Measurements from ENCODE around the gene MBP.
"Not testable (repeated sequence)": the region's sequence is repeated elsewhere in the genome, so short reads cannot be mapped to it uniquely, and the experiment has no call there.

Gene MBP

DNA sequence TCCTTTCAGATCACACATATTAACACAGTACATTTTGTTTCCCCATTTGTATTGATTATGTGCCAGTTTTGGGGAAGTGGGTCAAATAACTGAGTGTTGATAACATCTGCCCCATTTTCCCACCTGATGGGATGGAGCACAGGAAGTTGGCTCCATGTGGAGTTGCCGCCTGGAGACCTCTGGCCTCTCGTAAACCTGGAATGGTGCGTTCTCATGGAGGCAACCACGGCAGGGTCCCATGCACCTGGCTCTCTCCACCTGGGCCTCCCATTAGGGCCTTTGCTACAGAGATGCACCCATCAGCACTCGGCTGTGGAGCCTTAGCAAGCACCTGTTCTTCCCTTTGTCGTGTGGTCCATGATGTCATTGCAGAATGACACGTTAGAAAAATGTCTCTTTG is 130.6 kb downstream of the MBP start:
- DNase-seq, result no peak

DNA sequence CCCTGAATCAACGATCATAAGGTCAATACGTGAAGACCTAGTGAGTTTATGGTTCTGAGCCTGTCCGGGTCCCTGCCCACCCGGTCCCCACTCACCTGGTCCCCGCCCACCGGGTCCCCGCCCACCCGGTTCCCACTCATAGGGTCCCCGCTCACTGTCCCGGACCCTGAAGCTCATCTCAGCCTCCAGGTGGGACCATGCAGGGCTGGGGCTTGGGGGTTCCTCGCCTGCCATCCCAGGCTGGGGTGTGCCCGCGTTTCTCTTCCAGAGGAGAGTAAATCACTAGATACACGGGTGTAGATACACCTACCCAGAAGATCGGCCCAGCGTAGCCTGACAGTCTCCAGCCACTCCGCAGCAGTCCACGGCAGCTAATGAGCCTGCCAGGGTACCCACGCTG is 131.5 kb downstream of the MBP start:
- DNase-seq, result no peak

DNA sequence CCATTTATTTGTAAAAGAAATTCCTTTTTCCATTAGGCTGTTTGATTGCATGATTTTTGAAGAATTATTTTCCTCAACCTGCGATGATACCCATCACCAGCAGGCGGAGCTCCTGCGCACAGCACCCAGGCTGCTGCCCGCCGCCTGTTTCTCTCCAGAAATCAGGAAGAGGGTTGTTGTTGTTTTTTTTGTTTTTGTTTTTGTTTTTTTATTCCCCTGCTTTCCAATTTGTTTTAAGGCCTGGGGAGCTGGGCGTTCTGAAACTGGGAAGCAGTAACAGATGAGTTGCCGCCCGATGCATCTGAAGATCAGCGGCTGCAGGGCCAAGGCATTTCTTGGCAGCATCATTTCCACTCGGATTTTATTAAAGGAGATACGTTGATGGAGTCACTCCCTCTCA is 132.1 kb downstream of the MBP start:
- DNase-seq, result peak in 1 of 2 experiments; percentile 19

DNA sequence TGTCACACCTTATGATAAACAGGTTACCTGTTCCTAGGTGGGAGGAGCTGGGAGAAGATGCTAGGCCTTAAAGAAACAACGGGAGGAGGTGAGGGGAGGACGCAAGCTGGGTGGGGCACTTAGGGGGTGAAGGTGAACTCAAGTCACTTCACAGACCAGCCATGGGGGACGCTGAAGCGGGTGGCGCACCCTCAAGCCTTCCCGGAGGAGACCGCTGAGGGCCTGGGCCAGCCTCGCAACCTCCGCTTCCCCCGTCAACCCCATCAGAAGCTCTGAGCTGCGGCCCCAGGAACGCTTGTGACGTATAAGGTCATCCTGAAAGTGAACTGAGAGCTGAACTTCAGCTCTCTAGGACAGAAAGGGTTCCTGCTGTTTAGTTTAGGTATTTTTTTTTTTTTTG is 133.5 kb downstream of the MBP start:
- no peak for DNase-seq

DNA sequence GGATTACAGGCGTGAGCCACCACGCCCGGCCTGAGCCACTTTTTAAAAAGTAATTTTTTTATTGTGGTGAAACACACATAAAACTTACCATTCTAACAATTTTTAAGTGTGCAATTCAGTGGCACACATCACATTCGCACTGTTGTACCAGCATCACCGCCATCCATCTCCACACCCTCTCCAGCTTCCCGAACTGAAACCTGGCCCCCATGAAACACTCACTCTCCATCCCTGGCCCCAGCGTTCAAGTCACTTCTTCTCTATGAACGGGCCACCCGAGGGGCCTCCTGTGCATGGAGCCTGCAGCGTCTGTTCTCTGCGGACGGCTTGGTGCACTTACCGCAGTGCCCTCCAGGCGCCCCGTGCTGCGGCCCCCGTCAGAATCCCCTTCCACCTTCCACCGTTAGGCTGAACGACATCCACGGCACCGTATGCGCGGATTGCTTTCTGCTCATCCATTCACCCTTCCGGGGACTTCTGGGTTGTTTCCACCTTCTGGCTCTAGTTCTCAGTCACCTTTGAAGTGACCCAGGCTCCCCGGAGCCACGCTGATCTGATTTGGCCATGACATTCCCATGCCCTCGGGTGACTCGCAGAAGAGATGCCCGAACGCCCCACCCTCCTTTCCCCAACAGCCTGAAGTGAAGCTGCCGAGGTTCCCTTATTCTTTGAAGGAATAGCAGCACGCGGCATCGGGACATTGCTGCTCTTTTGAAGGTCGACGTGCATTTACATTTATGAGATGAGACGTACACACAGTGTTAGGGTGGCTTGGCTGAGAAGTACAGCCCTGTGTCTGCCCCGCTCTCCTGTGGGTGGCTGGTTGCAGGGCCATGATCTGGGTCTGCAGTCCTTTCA is 134.4 kb downstream of the MBP start:
- no peak for DNase-seq

DNA sequence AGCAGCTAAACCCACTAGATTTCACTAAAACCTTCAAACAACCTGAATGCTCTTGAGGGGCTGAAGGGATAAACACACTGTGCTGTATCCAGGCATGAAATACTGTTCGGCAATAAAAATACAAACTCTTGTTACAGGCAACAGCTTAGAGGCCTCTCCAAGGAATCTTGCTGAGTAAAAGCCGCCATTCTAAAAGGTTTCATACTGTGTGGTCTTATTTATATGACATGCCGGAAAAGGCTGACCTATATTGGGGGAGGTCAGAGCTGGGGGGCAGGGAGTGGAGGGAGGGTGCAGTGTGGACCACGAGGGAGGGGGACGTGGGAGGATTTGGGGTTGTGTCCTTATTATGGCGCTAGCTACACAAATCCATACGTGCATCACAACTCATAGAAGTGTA is 136.2 kb downstream of the MBP start:
- no peak for DNase-seq

DNA sequence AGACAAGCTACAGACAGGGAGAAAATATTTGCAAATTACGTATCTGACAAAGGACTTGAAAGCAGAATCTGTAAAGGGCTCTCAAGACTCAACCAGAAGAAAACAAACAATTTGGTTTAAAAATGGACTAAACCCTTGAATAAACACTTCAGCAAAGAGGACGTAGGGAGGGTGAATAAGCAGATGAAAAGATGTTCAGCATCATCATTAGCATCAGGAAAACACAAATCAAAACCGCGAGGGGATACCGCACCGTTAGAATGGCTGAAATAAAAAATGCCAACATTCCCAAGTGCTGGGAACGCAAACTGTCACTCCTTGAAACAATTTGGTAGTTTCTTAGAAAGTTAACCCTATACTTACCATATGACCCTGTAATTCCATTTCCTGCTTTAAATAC is 136.7 kb downstream of the MBP start:
- no peak for DNase-seq

DNA sequence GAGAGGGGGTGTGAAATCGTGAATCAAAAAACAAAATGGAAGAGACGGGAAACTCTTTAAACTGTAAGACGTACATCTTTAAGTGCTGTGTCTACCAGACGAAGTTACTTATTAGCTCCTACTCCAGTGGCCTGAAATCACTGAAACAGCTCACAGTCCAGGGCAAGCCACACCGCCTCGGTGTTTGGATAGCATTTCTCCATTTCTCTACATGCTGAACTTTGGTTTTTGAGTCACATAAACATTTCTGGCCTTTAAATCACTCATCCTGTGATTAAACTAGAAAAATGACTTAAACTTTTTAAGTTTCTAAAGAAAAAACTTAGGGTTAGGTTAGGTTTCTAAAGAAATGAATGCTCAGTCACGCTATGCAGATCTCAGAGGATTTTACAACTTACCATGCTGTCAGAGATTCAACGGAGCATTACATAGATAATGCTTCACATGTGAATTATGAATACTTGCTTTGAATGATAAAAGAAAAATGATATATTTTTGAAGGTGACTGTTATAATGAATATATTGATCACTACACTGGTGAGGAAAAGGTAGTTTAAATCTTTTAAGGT is 138.4 kb downstream of the MBP start:
- DNase-seq, result no peak

DNA sequence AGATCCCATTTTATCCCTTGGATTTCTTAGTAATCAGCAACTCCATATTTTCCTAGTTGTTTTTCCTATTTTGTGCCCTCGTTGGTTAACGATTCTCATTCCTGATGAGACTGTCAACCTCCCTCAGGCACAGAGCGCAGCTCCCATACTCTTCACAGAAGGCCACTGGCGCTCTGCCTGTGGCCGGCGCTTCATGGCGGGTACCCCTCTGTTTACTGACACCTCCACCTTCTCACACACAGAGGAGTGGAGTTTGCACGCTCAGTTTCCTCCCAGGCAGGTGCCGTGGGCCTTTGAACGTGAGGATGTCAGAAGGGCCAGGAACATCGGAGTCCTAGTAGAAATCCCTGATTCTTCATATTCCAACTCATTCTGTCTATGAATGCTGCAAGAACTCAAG is 139.0 kb downstream of the MBP start:
- DNase-seq, result no peak

DNA sequence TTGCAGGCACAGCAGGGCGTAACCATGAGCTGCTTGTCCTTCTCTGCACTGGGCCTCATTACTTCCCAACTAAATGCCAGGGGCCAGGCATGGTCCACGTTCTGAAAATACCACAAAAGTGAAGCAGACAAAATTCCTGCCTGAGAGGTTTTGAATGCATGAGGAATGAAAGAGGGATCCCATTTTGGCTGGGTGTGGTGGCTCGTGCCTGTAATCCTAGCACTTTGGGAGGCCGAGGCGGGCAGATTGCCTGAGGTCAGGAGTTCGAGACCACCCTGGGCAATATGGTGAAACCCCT is 139.5 kb downstream of the MBP start:
- DNase-seq, result no peak

DNA sequence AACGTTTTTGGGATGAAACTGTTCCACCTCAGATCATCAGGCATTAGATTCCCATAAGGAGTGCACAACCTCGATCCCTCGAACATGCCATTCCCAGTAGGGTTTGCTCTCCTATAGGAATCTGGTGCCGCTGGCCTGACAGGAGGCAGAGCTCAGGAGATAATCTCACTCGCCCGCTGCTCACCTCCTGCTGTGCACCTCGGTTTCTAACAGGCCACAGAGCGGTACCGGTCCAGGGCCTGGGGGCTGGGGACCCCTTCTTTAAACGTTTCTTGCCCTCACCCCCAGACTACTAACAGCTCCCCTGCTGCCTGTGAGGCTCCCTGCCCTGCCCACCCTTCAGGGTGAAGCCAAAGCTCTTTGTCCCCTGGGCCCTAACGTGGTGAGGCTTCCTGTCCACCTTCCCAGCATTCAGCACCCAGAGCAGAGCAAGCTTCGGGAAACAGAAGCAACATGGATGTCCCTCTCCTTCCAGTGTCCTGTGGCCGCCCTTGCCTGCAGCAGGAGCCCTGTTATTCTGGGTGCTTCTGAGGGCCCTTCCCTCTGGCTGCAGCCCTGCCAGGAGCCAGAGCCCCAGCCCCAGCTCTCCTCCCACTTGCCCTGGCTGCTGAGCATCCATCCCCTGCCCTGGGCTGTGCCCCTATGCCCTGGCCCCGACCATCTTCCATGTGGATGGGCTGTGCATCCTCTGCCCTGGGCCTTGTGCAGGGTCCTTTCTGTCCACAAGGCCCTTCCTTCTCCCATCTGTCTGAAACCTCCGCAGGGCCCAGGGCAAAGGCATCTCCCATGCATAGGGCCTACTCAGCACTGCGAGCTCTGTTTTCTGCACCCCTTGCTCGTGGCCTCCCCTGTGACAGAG is 140.1 kb downstream of the MBP start:
- no peak for DNase-seq

DNA sequence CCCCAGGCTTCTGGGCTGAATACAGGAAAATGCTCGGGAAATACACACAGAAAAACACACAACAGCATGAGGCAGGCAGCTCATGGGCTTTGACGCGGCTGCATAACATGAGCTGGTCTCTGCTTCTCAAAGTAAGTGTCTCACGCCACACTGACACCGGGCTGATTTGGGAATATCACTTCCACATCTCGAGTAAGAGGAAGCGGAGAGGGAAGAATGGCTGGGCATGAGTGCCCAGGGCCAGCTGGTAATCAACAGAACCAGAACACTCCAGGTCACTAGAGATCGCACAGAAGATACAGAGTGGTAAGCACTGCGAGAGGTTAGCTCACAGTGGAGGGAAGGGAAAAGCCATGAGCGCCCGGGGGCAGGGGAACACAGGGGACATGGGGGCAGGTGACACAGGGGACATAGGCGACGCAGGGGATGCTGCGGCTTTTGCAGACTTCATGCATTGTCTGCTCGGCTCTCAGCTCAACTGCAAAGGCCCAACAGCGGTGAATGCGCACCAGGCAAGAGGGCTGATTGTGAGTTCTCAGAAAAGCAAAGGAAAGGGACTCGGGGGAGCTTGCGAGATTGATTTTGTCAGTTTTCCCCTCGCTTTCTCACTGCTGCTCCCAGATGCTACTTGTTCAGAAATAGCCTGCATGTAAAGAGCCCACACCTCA is 141.4 kb downstream of the MBP start:
- no peak for DNase-seq

DNA sequence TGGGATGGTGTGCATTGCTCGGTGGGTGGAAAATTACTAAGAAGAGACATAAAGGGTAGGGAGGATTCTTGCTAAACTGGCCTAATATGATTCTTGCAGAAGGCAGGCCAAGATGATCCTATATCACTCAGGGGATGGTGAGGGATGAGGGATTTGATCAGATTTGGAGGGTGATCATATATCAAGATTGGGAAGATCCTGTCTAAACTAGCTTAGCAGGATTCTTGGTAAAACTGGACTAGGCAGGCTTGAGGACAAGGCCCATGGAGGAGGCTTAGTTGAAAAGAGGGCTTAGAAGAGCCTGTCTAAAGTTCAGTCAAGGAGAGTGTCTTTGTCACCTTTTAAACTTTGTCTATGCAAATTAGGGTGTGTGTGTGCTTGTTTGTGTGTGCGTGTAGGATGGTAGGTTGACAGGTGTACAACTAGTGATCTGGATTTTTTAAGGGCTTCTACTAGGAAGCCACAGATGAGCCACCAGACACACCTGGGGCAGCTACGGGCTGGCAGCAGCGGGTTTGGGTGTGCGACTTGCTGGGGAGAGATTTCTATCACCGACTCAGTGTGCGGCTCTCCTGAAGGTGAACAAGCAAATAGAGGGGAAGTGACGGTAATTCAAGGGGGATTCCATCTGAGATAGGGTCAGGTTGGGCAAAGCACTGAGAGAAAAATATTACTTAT is 142.1 kb downstream of the MBP start:
- not testable (repeated sequence) for DNase-seq

DNA sequence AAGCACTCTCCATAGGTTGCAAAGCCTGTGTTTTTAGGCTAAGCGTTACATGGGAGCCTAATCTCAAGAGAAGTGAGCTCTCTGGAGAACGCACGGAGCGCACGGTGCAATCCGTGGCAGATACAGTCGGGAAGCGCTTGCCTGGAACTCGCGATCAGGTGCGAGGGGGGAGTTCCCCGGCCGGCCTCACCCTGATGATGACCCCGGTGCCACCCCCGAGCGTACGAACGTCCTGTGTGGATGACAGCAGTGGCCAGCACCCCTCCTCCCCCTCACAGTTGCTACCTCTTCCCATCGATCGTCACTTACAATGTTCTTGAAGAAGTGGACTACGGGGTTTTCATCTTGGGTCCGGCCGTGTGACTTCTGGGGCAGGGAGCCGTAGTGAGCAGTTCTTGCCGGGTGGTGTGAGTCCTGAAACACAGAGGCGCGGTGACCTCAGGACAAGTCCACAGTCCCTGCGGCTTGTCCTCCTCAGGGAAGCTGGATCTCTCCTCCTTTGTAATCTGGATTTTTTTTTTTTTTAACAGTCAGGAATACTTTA is 142.9 kb downstream of the MBP start:
- DNase-seq, result no peak

DNA sequence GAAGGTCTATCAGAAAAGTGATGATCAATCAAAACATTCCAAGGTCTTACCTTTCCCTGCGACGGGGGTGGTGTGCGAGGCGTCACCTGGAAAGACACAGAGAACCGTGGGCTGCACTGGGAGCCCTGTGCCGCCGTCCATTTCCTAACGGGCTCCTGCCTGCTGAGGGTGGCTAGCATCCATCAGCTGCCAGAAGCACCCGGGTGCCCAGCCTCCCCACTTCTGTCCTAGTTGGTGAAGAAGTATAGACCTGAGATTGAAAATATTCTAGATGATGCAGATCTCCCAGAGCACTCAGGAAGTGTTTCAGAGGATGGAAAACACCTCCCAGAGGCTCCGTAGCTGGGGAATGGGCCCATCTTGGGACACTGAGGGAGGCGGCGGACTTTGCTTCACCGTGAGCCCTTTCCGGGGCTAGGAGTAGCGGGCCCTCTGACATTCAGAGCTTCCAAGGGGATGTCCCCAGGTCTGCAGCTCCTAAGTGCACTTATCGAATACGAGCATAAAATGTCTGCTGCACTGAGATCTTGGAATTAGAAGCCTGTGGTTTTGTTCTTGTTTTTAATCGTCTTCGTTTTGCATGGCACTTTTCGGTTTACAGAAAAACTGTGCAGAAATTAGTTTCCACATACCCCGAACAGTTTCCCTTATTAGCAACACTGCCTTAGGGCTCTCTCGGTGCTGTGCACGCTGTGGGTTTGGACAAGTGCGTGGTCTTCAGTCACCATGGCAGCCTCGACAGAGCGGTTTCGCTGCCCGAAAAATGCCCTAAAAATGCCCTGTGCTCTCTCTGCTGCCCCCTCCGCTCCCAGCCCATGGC is 143.5 kb downstream of the MBP start:
- DNase-seq, result no peak

DNA sequence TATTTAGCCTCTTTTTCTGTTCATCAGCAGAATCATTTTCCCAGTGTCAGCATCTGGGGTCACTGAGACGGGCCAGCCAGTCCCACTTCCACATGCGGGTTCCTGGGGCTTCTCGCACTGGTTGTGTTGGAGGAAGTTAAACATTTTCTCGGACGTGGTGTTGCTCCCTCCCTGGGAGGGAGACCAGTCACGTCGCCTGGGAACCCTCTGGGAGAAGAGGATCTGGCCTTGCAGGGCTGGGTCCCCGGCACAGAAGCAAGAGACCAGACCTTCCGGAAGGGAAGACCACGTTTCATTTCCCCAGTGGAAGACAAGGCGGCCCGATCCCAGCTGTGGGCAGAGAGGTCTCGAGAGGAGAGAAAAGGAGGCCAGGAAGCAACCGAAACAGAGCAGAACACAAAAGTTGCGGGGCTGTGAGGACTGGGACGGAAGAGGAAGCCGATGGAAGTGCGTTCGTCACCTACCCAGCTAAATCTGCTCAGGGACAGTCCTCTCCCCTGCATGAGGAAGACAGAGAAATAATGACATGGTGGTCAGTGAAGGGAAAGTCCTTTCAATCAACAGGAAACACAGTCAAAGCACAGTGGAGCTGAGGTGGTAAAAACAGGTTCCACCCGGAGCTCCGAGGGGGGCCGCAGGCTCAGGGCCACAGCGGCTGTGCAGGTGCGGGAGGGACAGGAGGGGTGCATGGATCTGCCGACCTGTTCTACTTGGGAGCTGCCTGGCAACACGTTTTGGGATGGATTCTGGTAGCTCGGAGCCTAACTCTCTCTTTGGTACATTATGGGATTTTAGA is 144.4 kb downstream of the MBP start:
- no peak for DNase-seq

DNA sequence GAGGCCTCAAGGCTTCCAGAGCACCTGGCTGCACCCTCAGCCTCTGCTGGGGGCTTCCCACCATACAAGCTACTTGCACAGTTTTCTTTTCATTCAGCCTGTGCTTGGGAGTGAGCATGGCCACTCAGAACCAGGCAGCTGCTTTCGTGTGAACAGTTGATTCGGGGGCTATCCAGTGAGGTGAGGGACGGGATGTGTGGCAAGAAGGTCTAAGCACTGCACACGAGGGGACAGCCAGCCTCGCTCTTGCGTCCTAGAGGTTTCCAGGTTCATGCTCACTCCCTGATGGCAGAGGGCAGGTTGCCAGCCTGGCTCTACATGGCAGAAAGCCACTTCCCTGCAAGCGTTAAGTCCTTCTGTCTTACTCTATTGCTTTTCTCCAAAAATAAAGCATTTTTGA is 146.2 kb downstream of the MBP start:
- DNase-seq, result no peak

DNA sequence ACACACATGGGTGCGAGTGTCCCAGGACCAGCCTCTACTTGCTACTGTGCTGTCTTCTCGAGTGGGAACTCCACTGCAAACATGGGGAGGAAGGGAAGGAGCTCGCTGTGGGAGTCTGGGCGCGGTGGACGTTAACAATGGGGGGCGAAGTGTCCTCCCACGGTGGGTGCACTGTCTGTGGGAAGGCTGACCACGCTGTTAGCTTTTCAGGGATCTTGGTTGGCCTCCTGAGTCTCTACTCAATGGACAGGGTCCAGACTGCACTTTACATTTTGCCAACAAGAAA is 146.7 kb downstream of the MBP start:
- DNase-seq, result no peak

DNA sequence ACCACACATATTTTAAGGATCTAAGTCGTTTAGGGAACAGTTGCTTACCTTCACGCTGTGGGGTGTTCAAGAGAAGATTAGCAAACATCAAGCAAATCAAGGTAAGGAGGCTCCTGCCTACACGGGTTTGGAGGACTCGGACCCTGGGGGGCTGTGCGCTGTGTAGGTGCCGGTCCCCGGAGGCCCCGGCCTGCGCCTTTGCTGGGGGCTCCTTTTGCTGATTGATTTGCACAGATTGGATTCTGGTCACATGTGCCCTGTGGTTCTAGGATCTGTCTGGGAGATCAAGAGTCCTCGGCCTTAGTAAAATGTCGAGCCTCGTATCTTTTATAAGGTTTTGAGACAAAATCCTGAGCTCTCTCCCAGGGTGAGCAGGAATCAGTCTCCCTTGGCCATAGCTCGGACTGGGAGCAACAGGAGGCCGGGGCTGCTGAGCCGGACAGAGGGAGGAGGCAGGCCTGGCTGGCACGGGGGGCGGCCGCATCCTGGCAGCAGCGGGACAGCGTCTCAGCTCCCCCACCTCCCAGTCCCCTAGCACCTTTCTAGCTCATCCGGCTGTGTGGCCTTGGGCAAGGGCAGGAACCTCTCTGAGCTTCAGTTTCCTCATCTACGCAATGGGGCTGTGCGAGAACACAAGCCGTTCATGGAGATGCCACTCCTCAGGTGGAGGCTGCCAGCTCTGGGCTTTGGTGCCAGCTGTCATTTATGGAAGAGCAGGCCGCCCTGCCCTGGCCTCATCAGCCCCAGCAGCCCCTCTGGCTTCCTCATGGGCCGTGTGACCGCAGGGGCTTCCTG is 147.2 kb downstream of the MBP start:
- no peak for DNase-seq
